ENCODE results near the gene ARHGAP25.

- no peak for TF ChIP-seq CTCF (IDR thresholded peaks at IDR 0.05)
- no peak for TF ChIP-seq POLR2A (IDR thresholded peaks at IDR 0.05)
Observed at GRCh38 chr2:68824831-68825230, 90.2 kb downstream of the ARHGAP25 start.
